ENCODE measurements around the gene TAF9. TPM values are rescaled to one million over a fixed set of nuclear protein-coding genes. Genes with fewer than 3 reads are reported as not detected.
A peak's percentile ranks its signal among the peaks of the same experiment; 100 is the strongest.

TAF9 gene
- total and polyA plus RNA-seq, 2 of the 13 experiments (the other 11 are each of a cell fraction or from before 2014, with no cell fraction given), result 113 to 218 TPM

GRCh38 chr5:69369340-69370121 is at the start of gene TAF9, which contains the start of the genes AK6 and RAD17 (continued):
- peak in 1 of 2 experiments; percentile 15; a peak in 1 of 4 replicates for TF ChIP-seq REST (IDR thresholded peaks at IDR 0.05; ENCODE audit: borderline replicate concordance in 1 of 2, low read depth in 1 of 2, low read length in 2 of 2)
- TF ChIP-seq SP1 (IDR thresholded peaks at IDR 0.05), result no peak
- peak; percentile 60; the same call in 1 of the 2 replicates for TF ChIP-seq SP1 (CRISPR knock-in tag; IDR thresholded peaks at IDR 0.05)
- no peak; the same call in 1 of the 2 replicates for TF ChIP-seq JUN (CRISPR knock-in tag; IDR thresholded peaks at IDR 0.05)
- TF ChIP-seq ZNF883 (CRISPR knock-in tag; IDR thresholded peaks at IDR 0.05; ENCODE audit: not compliant biosample characterization), result peak; percentile 30
- peak; percentile 93 for TF ChIP-seq HNRNPLL (IDR thresholded peaks at IDR 0.05; ENCODE audit: low read depth, low read length, poor library complexity, severe bottlenecking)
- TF ChIP-seq HDAC1 (CRISPR knock-in tag; IDR thresholded peaks at IDR 0.05), result peak; percentile 93
- no peak for TF ChIP-seq ATM (IDR thresholded peaks at IDR 0.05; ENCODE audit: borderline replicate concordance)

GRCh38 chr5:69418554-69418953 is 49.2 kb upstream of the TAF9 start:
- Histone ChIP-seq H3K4me2 (ENCODE audit: low read depth, low read length) (no peak overlapping the region), H3K27ac (ENCODE audit: extremely low read length, insufficient read depth, low read length) (no peak overlapping the region), H3K79me2 (ENCODE audit: insufficient read depth, low read length) (peaks cover 9% of the 10 kb centered on the region), H3K36me3 (replicated peaks in 1 of 2; ENCODE audit: control insufficient read depth in 1 of 2, insufficient read depth in 2 of 2, low read length in 2 of 2) (peaks cover 6 to 15% of the 10 kb centered on the region in 2 experiments; a peak in 4 of 5 replicates), H3K4me1 (ENCODE audit: insufficient read depth, low read length) (peaks cover 31% of the 10 kb centered on the region), H3K9me3 (ENCODE audit: low read length) (no peaks in the 10 kb centered on the region), H2AFZ (ENCODE audit: low read length) (no peak overlapping the region), H3K4me3 (replicated peaks in 1 of 3; ENCODE audit: insufficient read depth in 1 of 3, low read depth in 2 of 3, low read length in 3 of 3) (no peak overlapping the region), H3K27me3 (ENCODE audit: control insufficient read depth in 1 of 2, insufficient read depth in 2 of 2, low read length in 2 of 2) (no peaks in the 10 kb centered on the region), H4K20me1 (ENCODE audit: insufficient read depth, low read length) (no peaks in the 10 kb centered on the region), H3K9ac (ENCODE audit: insufficient read depth, low read depth, low read length) (no peak overlapping the region)
- no peak for DNase-seq (ENCODE audit: low spot score)
- no TSS peak for BruUV-seq (replicated peaks)
- CTCF ChIA-PET (ENCODE audit: low intra/inter-chr PET ratio, low total read pairs), result no interaction called here
- in situ Hi-C loops (cut with HindIII; ENCODE audit: extremely low pct_ligation_motif_present, low pct_unique_long_range_greater_than_20kb) (no loop called here), intact Hi-C loops (cut with micrococcal nuclease; ENCODE audit: unreplicated experiment) (no loop called here)
- WGBS (ENCODE audit: low lambda C conversion rate), result 94% methylated on average over 3 of the region's 3 CpGs
- no peak for FAIRE-seq
- ATAC-seq, result no peak
- POLR2A ChIA-PET, result no interaction called here
- peak; percentile 99 for TF ChIP-seq MAFK (conservative IDR thresholded peaks at IDR 0.05 in 1 of 2, IDR thresholded peaks at IDR 0.05 in 1 of 2; ENCODE audit: low read length in 2 of 2)
- TF ChIP-seq KDM1A (CRISPR knock-in tag; IDR thresholded peaks at IDR 0.05), result no peak
- no peak for TF ChIP-seq ZSCAN31 (CRISPR knock-in tag; IDR thresholded peaks at IDR 0.05; ENCODE audit: low read depth)
- TF ChIP-seq MAFF (IDR thresholded peaks at IDR 0.05; ENCODE audit: low read depth, low read length), result peak; percentile 99
